CD4-positive, alpha-beta memory T cell (primary cell): Measurements from ENCODE around the gene HOXD13. TPM values are rescaled to one million over a fixed set of nuclear protein-coding genes. Genes with fewer than 3 reads are reported as not detected.

Source experiments
- CTCF ChIA-PET: fragments of 350-600 bp; sonication (Branson Sonifier 250); formaldehyde crosslinking; loops from one replicate; lab custom pipeline; 2021; ENCODE audit warnings: inconsistent platforms; ENCODE audit not compliant: partially characterized antibody; lab: Charles Lee
- POLR2A ChIA-PET: fragments of 350-600 bp; sonication (Branson Sonifier 250); formaldehyde crosslinking; loops from one replicate; lab custom pipeline; 2021; ENCODE audit not compliant: partially characterized antibody; lab: Charles Lee
- DNase-seq, 5 donors: peaks; one replicate each; pipeline versions ENCODE4 v3.0.0 to v3.0.0-alpha.2; 2020 to 2022; ENCODE audit warnings: mixed read lengths in 1 of 5
- H3K27ac ChIP-seq: one replicate; pipeline ENCODE4 v1.7.0; 2013; ENCODE audit warnings: low read depth, low read length
- H3K27me3 ChIP-seq: 2 replicates; pipeline ENCODE4 v1.7.0; 2013; ENCODE audit warnings: mild to moderate bottlenecking, low read length, moderate library complexity; ENCODE audit not compliant: insufficient read depth
- H3K36me3 ChIP-seq: 2 replicates; pipeline ENCODE4 v1.7.0; 2013; ENCODE audit warnings: mild to moderate bottlenecking, low read length, moderate library complexity; ENCODE audit not compliant: insufficient read depth
- H3K4me1 ChIP-seq: 2 replicates; pipeline ENCODE4 v1.7.0; 2013; ENCODE audit warnings: mild to moderate bottlenecking, low read length, moderate library complexity; ENCODE audit not compliant: insufficient read depth
- H3K4me3 ChIP-seq, 2 donors: one replicate each; pipeline ENCODE4 v1.7.0; 2013; ENCODE audit warnings: low read length in 2 of 2, mild to moderate bottlenecking in 1 of 2
- H3K9me3 ChIP-seq, 2 donors: one replicate each; pipeline ENCODE4 v1.7.0; 2013; ENCODE audit warnings: low read length in 2 of 2, control low read depth in 1 of 2; ENCODE audit not compliant: control insufficient read depth in 1 of 2
- H3K27ac Mint-ChIP-seq, 7 donors: one replicate each; pipeline ENCODE4 v1.8.0; 2020 to 2021; ENCODE audit warnings: mixed read lengths in 7 of 7, mild to moderate bottlenecking in 6 of 7, inconsistent platforms in 3 of 7, moderate library complexity in 3 of 7
- H3K27me3 Mint-ChIP-seq, 2 donors: one replicate each; pipeline ENCODE4 v1.8.0; 2020 to 2021; ENCODE audit warnings: mixed read lengths in 2 of 2
- H3K36me3 Mint-ChIP-seq, 2 donors: one replicate each; pipeline ENCODE4 v1.8.0; 2020 to 2021; ENCODE audit warnings: mixed read lengths in 2 of 2, inconsistent platforms in 1 of 2, mild to moderate bottlenecking in 1 of 2
- H3K4me1 Mint-ChIP-seq, 4 donors: one replicate each; pipeline ENCODE4 v1.8.0; 2020 to 2021; ENCODE audit warnings: mixed read lengths in 4 of 4, mild to moderate bottlenecking in 1 of 4
- H3K4me3 Mint-ChIP-seq, 8 donors: one replicate each; pipeline ENCODE4 v1.8.0; 2020 to 2021; ENCODE audit warnings: mixed read lengths in 8 of 8, mild to moderate bottlenecking in 7 of 8, moderate library complexity in 6 of 8, inconsistent platforms in 3 of 8
- H3K9me3 Mint-ChIP-seq, 8 donors: one replicate each; pipeline ENCODE4 v1.8.0; 2020 to 2021; ENCODE audit warnings: mixed read lengths in 8 of 8, mild to moderate bottlenecking in 5 of 8, inconsistent platforms in 3 of 8, moderate library complexity in 1 of 8
- intact Hi-C: fragments of 100-400 bp; cut with micrococcal nuclease; formaldehyde crosslinking; loops from one replicate; pipeline ENCODE4 v1.15.1; 2023
- polyA plus RNA-seq, 2 donors: library from polyadenylated mRNA; unstranded; fragments of 300-500 nt; fragmentation: Illumina TruSeq; gene quantifications; one replicate each; pipeline ENCODE4 v1.2.3, GENCODE V29; 2021
- total RNA-seq, 2 experiments: library from RNA; stranded (reverse); gene quantifications; one replicate each; pipeline ENCODE4 v1.2.3, GENCODE V29; 2021

HOXD13 gene
- total and polyA plus RNA-seq, 4 experiments from 2014 or later = not detected

DNA sequence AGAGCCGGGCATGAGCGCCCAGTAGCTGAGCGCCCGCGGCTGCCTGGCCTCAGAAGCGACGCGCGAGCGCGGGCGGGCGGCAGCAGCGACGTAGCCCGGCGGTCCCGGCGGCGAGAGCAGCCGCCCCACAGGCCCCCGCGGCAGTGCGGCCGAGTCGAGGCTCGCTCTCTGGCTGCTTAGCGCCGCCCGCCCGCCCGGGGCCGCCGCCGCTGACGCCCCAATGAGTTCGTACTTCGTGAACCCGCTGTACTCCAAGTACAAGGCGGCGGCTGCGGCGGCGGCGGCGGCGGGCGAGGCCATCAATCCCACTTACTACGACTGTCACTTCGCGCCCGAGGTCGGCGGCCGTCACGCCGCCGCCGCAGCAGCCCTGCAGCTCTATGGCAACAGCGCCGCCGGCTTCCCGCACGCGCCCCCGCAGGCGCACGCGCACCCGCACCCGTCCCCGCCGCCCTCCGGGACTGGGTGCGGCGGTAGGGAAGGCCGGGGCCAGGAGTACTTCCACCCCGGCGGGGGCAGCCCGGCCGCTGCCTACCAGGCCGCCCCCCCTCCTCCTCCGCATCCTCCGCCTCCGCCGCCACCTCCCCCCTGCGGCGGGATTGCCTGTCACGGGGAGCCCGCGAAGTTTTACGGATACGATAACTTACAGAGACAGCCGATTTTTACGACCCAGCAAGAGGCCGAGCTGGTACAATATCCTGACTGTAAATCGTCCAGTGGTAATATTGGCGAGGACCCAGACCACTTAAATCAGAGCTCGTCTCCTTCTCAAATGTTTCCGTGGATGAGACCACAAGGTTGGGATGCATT, 37.8 kb downstream of the HOXD13 start:
- Mint-ChIP-seq H3K4me3 (peak overlapping the region in 7 of 8 donors; percentile 50 to 82 (median 72)), H3K36me3 (peaks cover 3% of the 10 kb centered on the region in 2 donors), H3K27ac (peak overlapping the region in 1 of 7 donors; percentile 88), H3K27me3 (peaks cover 68 to 71% of the 10 kb centered on the region in 2 donors), H3K4me1 (peaks cover 15 to 48% (median 28%) of the 10 kb centered on the region in 4 donors), H3K9me3 (peaks cover 0 to 39% (median 14%) of the 10 kb centered on the region in 8 donors)
- no peak overlapping the region for H3K27ac ChIP-seq
- ChIA-PET CTCF (interaction anchor here (0.5 to 4.4 kb wide), 9 partner anchors 10 to 1018 kb away, joined by 3 to 32 read pairs (median 6); no protein-coding TSS in a partner anchor), POLR2A (interaction anchor here (1.0 kb wide), 1 partner anchor 35 kb away, joined by 5 read pairs; no protein-coding TSS in a partner anchor)
- no peaks in the 10 kb centered on the region for H3K9me3 ChIP-seq
- peaks cover 84% of the 10 kb centered on the region for H3K27me3 ChIP-seq
- peak in 1 of 5 donors; percentile 49 for DNase-seq
- H3K4me3 ChIP-seq = no peak overlapping the region
- intact Hi-C loops = loop anchor here (5.0 kb wide), 1 partner anchor 128 kb away; the partner anchor contains the start of gene LNPK
- H3K36me3 ChIP-seq = no peaks in the 10 kb centered on the region
- peaks cover 34% of the 10 kb centered on the region for H3K4me1 ChIP-seq

DNA sequence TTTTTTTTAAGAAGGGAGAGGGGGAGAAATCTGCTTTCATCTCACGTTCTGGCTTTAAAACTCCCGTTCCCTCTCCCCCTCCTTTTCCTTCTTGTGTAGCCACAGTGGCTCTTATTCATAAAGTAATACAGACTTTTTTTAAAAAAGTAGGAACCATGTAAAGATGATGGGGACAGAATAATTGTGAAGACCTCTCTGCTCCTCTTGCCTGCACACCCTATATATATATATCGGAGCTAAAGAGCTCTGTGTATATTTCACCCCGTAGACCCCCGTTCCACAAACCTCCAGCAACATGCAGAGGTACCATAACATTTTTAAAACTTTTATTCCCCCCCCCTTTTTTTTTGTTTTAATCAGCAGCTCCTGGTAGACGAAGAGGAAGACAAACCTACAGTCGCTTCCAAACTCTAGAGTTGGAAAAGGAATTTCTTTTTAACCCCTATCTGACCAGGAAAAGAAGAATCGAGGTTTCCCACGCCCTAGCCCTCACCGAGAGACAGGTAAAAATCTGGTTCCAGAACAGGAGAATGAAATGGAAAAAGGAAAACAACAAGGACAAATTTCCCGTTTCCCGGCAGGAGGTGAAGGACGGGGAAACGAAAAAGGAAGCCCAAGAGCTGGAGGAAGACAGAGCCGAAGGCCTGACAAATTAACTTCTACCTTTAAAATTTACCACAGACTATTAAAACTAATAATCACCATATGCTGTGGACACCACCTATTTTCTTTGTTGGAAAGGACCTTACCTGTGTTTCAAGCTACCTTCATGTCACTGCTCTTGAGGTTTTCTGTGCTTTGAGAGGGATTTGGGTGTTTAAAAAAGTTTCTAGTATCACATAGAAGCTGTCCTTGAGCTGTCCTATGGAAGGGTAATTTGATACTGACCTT, 38.7 kb downstream of the HOXD13 start:
- Mint-ChIP-seq H3K9me3 (peaks cover 0 to 41% (median 19%) of the 10 kb centered on the region in 8 donors), H3K27ac (peak overlapping the region in 5 of 7 donors; percentile 18 to 88 (median 72)), H3K27me3 (peaks cover 67 to 71% of the 10 kb centered on the region in 2 donors), H3K4me1 (peaks cover 18 to 57% (median 36%) of the 10 kb centered on the region in 4 donors), H3K36me3 (peaks cover 3 to 8% of the 10 kb centered on the region in 2 donors), H3K4me3 (peak overlapping the region; percentile 51 to 82 (median 73))
- CTCF ChIA-PET = interaction anchor here (0.7 to 4.4 kb wide), 12 partner anchors 9 to 1034 kb away, joined by 3 to 32 read pairs (median 5); no protein-coding TSS in a partner anchor
- Histone ChIP-seq H3K4me1 (peaks cover 40% of the 10 kb centered on the region), H3K9me3 (no peaks in the 10 kb centered on the region), H3K4me3 (no peak overlapping the region), H3K27ac (no peak overlapping the region), H3K36me3 (no peaks in the 10 kb centered on the region), H3K27me3 (peaks cover 86% of the 10 kb centered on the region)
- intact Hi-C loops = loop anchor here (5.0 kb wide), 1 partner anchor 129 kb away; the partner anchor contains the start of gene LNPK
- POLR2A ChIA-PET = interaction anchor here (0.9 to 1.0 kb wide), 2 partner anchors 9 to 35 kb away, joined by 3 to 5 read pairs; no protein-coding TSS in a partner anchor
- DNase-seq = no peak

DNA sequence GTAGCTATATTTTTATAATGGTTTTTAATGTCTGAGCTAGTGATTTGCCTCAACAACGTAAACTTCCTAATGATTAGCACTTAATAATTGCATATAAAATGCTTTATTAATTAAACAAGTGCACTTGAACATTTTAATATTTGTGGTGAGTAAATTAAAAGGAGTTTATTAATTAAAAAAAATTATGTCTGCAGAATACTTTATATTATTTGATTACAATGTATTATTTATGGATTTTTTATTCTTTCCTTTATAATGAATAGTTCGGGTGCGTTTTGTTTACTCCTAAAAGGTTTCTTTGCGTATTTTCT, 39.3 kb downstream of the HOXD13 start:
- H3K27me3 Mint-ChIP-seq = peaks cover 66 to 68% of the 10 kb centered on the region in 2 donors
- intact Hi-C loops = loop anchor here (5.0 kb wide), 1 partner anchor 130 kb away; the partner anchor contains the start of gene LNPK
- ChIA-PET POLR2A (interaction anchor here (0.9 to 1.6 kb wide), 2 partner anchors 9 to 30 kb away, joined by 3 read pairs; no protein-coding TSS in a partner anchor), CTCF (interaction anchor here (1.2 to 4.4 kb wide), 8 partner anchors 8 to 1033 kb away, joined by 3 to 32 read pairs (median 9); no protein-coding TSS in a partner anchor)
- H3K9me3 ChIP-seq = no peaks in the 10 kb centered on the region
- no peak overlapping the region for H3K27ac ChIP-seq
- peaks cover 3 to 8% of the 10 kb centered on the region in 2 donors for H3K36me3 Mint-ChIP-seq
- peaks cover 86% of the 10 kb centered on the region for H3K27me3 ChIP-seq
- peak overlapping the region; percentile 78 to 89 (median 86) for H3K4me3 Mint-ChIP-seq
- no peaks in the 10 kb centered on the region for H3K36me3 ChIP-seq
- H3K4me1 Mint-ChIP-seq = peaks cover 19 to 58% (median 37%) of the 10 kb centered on the region in 4 donors
- H3K4me3 ChIP-seq = no peak overlapping the region
- DNase-seq = no peak
- H3K9me3 Mint-ChIP-seq = peaks cover 0 to 43% (median 19%) of the 10 kb centered on the region in 8 donors
- peak overlapping the region in 2 of 7 donors; percentile 83 to 88 for H3K27ac Mint-ChIP-seq
- H3K4me1 ChIP-seq = peaks cover 44% of the 10 kb centered on the region

DNA sequence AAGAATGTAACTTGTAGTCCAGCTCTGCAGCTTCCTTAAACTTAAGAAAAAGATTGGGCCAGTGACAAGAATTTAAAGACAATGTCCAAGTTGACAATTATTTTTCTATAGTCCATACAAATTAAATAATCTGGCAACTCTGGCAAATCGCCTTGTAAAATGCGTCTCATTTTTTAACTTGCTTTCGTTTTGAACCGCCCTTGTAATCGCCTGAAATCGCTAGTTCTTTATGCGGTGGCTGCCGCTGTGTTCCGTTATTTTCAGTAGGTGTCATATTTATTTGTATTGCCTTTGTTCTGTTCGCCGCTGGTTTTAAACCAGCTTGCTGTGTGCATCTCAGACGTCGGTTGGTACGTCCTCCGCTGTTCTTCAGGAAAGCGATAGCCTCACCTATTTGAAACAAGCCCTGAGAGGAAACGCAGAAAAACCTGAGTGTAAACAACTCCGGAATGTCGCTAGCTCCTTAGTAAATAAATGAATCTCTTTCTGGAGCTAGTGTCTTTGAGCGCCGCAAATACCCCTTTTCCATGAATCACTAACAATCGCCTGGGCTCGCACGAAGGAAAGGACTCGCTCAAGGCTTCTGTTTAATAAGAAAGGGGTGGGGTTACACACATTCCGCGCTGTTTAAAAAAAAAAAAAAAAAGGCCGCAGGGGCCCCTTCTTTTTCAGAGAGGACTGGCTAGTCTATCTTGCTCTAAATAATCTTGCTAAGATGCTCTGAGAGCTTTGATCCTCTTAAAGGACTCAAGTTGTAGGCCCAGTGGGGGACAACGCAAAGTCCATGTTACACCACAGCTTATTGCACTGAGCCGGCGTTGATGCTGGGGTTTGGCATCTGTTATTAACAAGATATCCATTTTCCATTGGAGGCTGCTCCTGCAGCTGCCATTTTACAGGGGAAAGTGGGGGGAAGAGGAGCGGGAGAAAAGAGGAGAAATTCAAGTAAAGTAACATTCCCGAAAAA, 40.0 kb downstream of the HOXD13 start:
- POLR2A ChIA-PET = interaction anchor here (1.6 kb wide), 1 partner anchor 29 kb away, joined by 3 read pairs; no protein-coding TSS in a partner anchor
- peak in 2 of 5 donors; percentile 34 to 38 for DNase-seq
- Mint-ChIP-seq H3K9me3 (peaks cover 0 to 45% (median 22%) of the 10 kb centered on the region in 8 donors), H3K4me3 (peak overlapping the region; percentile 78 to 89 (median 86)), H3K27ac (peak overlapping the region in 3 of 7 donors; percentile 30 to 83 (median 52)), H3K4me1 (peaks cover 21 to 58% (median 40%) of the 10 kb centered on the region in 4 donors), H3K27me3 (peaks cover 64 to 72% of the 10 kb centered on the region in 2 donors), H3K36me3 (peaks cover 3 to 8% of the 10 kb centered on the region in 2 donors)
- Histone ChIP-seq H3K36me3 (no peaks in the 10 kb centered on the region), H3K27ac (no peak overlapping the region), H3K4me3 (peak overlapping the region; percentile 25 to 38), H3K27me3 (peaks cover 87% of the 10 kb centered on the region), H3K4me1 (peaks cover 49% of the 10 kb centered on the region), H3K9me3 (no peaks in the 10 kb centered on the region)
- CTCF ChIA-PET = interaction anchor here (0.7 to 4.4 kb wide), 10 partner anchors 8 to 1032 kb away, joined by 3 to 32 read pairs (median 6); no protein-coding TSS in a partner anchor
- intact Hi-C loops = loop anchor here (5.0 kb wide), 1 partner anchor 130 kb away; the partner anchor contains the start of gene LNPK

DNA sequence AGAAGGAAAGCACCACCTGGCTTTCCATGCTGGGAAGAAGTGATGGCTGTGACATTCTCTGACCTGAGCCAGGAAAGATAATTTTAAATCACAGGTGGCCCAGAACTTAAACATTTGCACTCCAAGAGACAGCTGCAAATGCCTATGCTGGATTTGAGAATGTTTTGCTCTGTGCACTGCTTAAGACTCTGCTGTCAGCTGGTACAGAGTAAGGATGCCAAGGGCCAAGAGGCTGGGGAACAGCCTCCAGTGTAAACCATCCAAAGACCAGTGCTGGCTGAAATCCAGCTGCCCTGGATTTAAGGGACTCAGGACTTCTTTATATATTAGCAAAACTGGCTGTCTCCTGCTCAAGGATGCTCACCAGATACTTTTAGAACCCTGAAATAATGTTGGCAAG, 40.9 kb downstream of the HOXD13 start:
- H3K4me1 Mint-ChIP-seq = peaks cover 17 to 59% (median 37%) of the 10 kb centered on the region in 4 donors
- intact Hi-C loops = loop anchor here (5.0 kb wide), 1 partner anchor 131 kb away; the partner anchor contains the start of gene LNPK
- no peak overlapping the region for H3K4me3 Mint-ChIP-seq
- H3K9me3 Mint-ChIP-seq = peaks cover 0 to 39% (median 29%) of the 10 kb centered on the region in 8 donors
- Histone ChIP-seq H3K27ac (no peak overlapping the region), H3K4me1 (peaks cover 46% of the 10 kb centered on the region), H3K27me3 (peaks cover 87% of the 10 kb centered on the region), H3K4me3 (no peak overlapping the region), H3K36me3 (no peaks in the 10 kb centered on the region), H3K9me3 (no peaks in the 10 kb centered on the region)
- CTCF ChIA-PET = interaction anchor here (1.1 to 4.4 kb wide), 5 partner anchors 321 to 1015 kb away, joined by 3 to 32 read pairs (median 4); no protein-coding TSS in a partner anchor
- H3K27ac Mint-ChIP-seq = peak overlapping the region in 1 of 7 donors; percentile 52
- DNase-seq = no peak
- H3K36me3 Mint-ChIP-seq = peaks cover 1 to 8% of the 10 kb centered on the region in 2 donors
- H3K27me3 Mint-ChIP-seq = peaks cover 65 to 73% of the 10 kb centered on the region in 2 donors
- POLR2A ChIA-PET = interaction anchor here (1.6 kb wide), 1 partner anchor 29 kb away, joined by 3 read pairs; no protein-coding TSS in a partner anchor
